ENCODE measurements around the gene KCNJ10. TPM values are rescaled to one million over a fixed set of nuclear protein-coding genes. Genes with fewer than 3 reads are reported as not detected.

KCNJ10 gene
- total RNA-seq, 1 experiment from 2014 or later = 1.4 TPM

DNA sequence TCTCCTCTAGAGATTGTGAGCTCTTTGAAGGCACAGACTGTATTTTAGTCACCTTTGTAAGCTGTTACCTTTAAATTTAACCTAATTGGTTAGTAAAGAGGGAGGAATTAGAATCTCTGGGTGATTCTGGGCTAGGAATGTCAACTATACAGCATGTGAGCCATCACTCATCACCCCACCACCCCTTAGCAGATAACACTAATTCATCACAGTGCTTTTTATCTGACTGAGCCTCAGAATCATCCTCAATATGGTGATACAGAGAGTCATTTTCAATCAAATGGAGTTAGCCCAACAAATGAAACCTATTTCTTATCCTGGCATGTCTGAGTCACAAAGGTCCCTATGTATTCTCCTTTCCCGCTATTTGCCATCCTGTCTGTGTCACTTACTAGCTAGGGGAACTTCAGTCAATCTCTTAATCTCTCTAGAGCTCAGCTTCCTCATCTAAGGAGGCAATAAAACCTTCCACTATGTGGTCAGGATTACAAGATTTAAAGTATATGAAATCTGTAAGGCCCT, 13.3 kb downstream of the KCNJ10 start (continued):
- no peak for TF ChIP-seq NFATC4 (CRISPR knock-in tag; IDR thresholded peaks at IDR 0.05)
- TF ChIP-seq KAT7 (CRISPR knock-in tag; IDR thresholded peaks at IDR 0.05; ENCODE audit: borderline replicate concordance) = no peak
- TF ChIP-seq ZSCAN18 (CRISPR knock-in tag; IDR thresholded peaks at IDR 0.05) = no peak
- no peak for TF ChIP-seq ZNF671 (CRISPR knock-in tag; IDR thresholded peaks at IDR 0.05)
- no peak for TF ChIP-seq PRRX2 (CRISPR knock-in tag; IDR thresholded peaks at IDR 0.05)
- TF ChIP-seq IRF2 (CRISPR knock-in tag; IDR thresholded peaks at IDR 0.05; ENCODE audit: borderline replicate concordance, low read depth) = no peak
- no peak for TF ChIP-seq ZBTB21 (CRISPR knock-in tag; IDR thresholded peaks at IDR 0.05; ENCODE audit: borderline replicate concordance)
- no peak for TF ChIP-seq SMAD4 (CRISPR knock-in tag; IDR thresholded peaks at IDR 0.05)

GRCh38 chr1:160053548-160054365, 16.2 kb downstream of the KCNJ10 start:
- no peak for ATAC-seq
- H3K27ac Mint-ChIP-seq = no peak overlapping the region
- H3K4me1 Mint-ChIP-seq = peaks cover 7% of the 10 kb centered on the region
- CTCF ChIA-PET = interaction anchor here (6.5 to 31.0 kb wide), 2 partner anchors 7 to 21 kb away, joined by 73 to 978 read pairs; partner anchors contain the start of genes KCNJ10 and KCNJ9
- POLR2A ChIA-PET = no interaction called here
- no peaks in the 10 kb centered on the region for H3K36me3 Mint-ChIP-seq
- H3K4me3 Mint-ChIP-seq = no peak overlapping the region
- H3K9me3 Mint-ChIP-seq = no peaks in the 10 kb centered on the region
- peaks cover 18% of the 10 kb centered on the region for H3K27me3 Mint-ChIP-seq (ENCODE audit: low read depth)
- no peak for DNase-seq (ENCODE audit: low spot score)
- TF ChIP-seq OVOL2 (CRISPR knock-in tag; IDR thresholded peaks at IDR 0.05; ENCODE audit: borderline replicate concordance) = no peak
- TF ChIP-seq ZNF671 (CRISPR knock-in tag; IDR thresholded peaks at IDR 0.05) = no peak
- no peak for TF ChIP-seq ZNF416 (CRISPR knock-in tag; IDR thresholded peaks at IDR 0.05)
- TF ChIP-seq JAZF1 (CRISPR knock-in tag; IDR thresholded peaks at IDR 0.05) = no peak
- TF ChIP-seq, protein P1, sequence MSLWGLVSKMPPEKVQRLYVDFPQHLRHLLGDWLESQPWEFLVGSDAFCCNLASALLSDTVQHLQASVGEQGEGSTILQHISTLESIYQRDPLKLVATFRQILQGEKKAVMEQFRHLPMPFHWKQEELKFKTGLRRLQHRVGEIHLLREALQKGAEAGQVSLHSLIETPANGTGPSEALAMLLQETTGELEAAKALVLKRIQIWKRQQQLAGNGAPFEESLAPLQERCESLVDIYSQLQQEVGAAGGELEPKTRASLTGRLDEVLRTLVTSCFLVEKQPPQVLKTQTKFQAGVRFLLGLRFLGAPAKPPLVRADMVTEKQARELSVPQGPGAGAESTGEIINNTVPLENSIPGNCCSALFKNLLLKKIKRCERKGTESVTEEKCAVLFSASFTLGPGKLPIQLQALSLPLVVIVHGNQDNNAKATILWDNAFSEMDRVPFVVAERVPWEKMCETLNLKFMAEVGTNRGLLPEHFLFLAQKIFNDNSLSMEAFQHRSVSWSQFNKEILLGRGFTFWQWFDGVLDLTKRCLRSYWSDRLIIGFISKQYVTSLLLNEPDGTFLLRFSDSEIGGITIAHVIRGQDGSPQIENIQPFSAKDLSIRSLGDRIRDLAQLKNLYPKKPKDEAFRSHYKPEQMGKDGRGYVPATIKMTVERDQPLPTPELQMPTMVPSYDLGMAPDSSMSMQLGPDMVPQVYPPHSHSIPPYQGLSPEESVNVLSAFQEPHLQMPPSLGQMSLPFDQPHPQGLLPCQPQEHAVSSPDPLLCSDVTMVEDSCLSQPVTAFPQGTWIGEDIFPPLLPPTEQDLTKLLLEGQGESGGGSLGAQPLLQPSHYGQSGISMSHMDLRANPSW (CRISPR knock-in tag; conservative IDR thresholded peaks at IDR 0.05; ENCODE audit: low read depth) = no peak
- no peak for TF ChIP-seq ZNF423 (CRISPR knock-in tag; IDR thresholded peaks at IDR 0.05)

DNA sequence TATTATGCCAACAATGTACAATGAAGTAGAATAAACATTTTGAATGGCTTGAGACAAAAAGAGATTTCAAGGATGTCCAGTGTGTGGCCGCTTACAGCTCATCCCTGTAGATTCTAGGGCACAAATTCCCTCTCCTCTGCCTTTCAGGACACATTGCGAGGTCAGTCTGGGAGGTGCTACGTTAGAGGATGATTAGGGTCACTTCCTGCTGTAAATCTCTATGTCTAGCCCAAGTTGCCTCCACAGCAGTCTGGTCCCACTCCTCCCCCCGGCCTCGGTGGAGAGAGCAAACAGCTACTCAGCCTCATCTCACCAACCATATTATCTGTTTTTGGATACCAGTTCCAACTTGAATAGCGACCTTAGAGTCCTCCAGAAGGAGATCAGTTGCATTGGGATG, 17.0 kb downstream of the KCNJ10 start:
- ChIA-PET CTCF (interaction anchor here (0.7 to 31.0 kb wide), 2 partner anchors 10 to 22 kb away, joined by 3 to 978 read pairs; partner anchors contain the start of genes KCNJ10 and KCNJ9), POLR2A (no interaction called here)
- H3K27me3 Mint-ChIP-seq (ENCODE audit: low read depth) = peaks cover 18% of the 10 kb centered on the region

More for the DNA sequence above, 17.0 kb downstream of the KCNJ10 start:
- no peak overlapping the region for H3K4me3 Mint-ChIP-seq
- TF ChIP-seq SP1 (CRISPR knock-in tag; conservative IDR thresholded peaks at IDR 0.05) (no peak), TP53 (CRISPR knock-in tag; IDR thresholded peaks at IDR 0.05) (no peak)
- TF ChIP-seq, protein P2, sequence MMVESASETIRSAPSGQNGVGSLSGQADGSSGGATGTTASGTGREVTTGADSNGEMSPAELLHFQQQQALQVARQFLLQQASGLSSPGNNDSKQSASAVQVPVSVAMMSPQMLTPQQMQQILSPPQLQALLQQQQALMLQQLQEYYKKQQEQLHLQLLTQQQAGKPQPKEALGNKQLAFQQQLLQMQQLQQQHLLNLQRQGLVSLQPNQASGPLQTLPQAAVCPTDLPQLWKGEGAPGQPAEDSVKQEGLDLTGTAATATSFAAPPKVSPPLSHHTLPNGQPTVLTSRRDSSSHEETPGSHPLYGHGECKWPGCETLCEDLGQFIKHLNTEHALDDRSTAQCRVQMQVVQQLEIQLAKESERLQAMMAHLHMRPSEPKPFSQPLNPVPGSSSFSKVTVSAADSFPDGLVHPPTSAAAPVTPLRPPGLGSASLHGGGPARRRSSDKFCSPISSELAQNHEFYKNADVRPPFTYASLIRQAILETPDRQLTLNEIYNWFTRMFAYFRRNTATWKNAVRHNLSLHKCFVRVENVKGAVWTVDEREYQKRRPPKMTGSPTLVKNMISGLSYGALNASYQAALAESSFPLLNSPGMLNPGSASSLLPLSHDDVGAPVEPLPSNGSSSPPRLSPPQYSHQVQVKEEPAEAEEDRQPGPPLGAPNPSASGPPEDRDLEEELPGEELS (CRISPR knock-in tag; IDR thresholded peaks at IDR 0.05) = no peak
- DNase-seq (ENCODE audit: low spot score) (no peak), ATAC-seq (no peak)
- peaks cover 15% of the 10 kb centered on the region for H3K4me1 Mint-ChIP-seq
- no peaks in the 10 kb centered on the region for H3K36me3 Mint-ChIP-seq
- no peak overlapping the region for H3K27ac Mint-ChIP-seq
- no peaks in the 10 kb centered on the region for H3K9me3 Mint-ChIP-seq

Data from WTC11 (cell line).